Endothelial cell of umbilical vein (primary cell): Measurements from ENCODE around the gene TREX2. TPM values are rescaled to one million over a fixed set of nuclear protein-coding genes. Genes with fewer than 3 reads are reported as not detected.

Source experiments
- BruUV-seq: library from RNA; stranded (reverse); fragments of 400-500 nt; replicated peaks from 2 replicates; lab custom pipeline; 2021; lab: Mats Ljungman, UMichigan
- CTCF ChIA-PET: fragments of 300-600, 350-600 bp; sonication (Branson Sonifier 250); formaldehyde crosslinking; loops from one replicate; lab custom pipeline; 2021; ENCODE audit warnings: antibody characterized with exemption, inconsistent platforms; lab: Charles Lee
- POLR2A ChIA-PET: fragments of 300-600, 350-600 bp; sonication (Branson Sonifier 250); formaldehyde crosslinking; loops from one replicate; lab custom pipeline; 2021; ENCODE audit warnings: antibody characterized with exemption, inconsistent platforms; lab: Charles Lee
- DNase-seq: peaks from one replicate; pipeline ENCODE4 v3.0.0-alpha.2; 2011; ENCODE audit warnings: low read depth, low spot score
- FAIRE-seq: peaks from 2 replicates; lab custom pipeline; 2011; peaks lifted over from hg19 to GRCh38; lab: Jason Lieb, UNC
- H2AFZ ChIP-seq: 2 replicates; pipeline ENCODE4 v1.6.0; 2012; ENCODE audit warnings: low read depth, low read length, control low read depth, inconsistent platforms
- H3K27ac ChIP-seq: 2 replicates; pipeline ENCODE4 v1.5.1; 2011; ENCODE audit warnings: low read depth, mild to moderate bottlenecking, control low read depth, low read length, moderate library complexity; ENCODE audit not compliant: insufficient read depth
- H3K27me3 ChIP-seq, 2 experiments: 2 replicates each; pipeline versions ENCODE4 v1.6.0 to v1.6.1; 2011; ENCODE audit warnings: low read length in 2 of 2, mixed read lengths in 1 of 2; ENCODE audit not compliant: control insufficient read depth in 2 of 2, insufficient read depth in 2 of 2
- H3K36me3 ChIP-seq, 2 experiments: 2 replicates in 1 of 2; 3 replicates in 1 of 2; pipeline ENCODE4 v1.5.1; 2011; ENCODE audit warnings: low read length in 2 of 2, mild to moderate bottlenecking in 1 of 2, moderate library complexity in 1 of 2; ENCODE audit not compliant: control insufficient read depth in 2 of 2, insufficient read depth in 2 of 2; ENCODE audit errors: extremely low read depth in 1 of 2
- H3K4me1 ChIP-seq: 3 replicates; pipeline ENCODE4 v1.5.1; 2011; ENCODE audit warnings: mild to moderate bottlenecking, low read length; ENCODE audit not compliant: control insufficient read depth, insufficient read depth; ENCODE audit errors: extremely low read depth
- H3K4me2 ChIP-seq: 2 replicates; pipeline ENCODE4 v1.6.1; 2011; ENCODE audit warnings: low read length, control low read depth, mixed read lengths; ENCODE audit not compliant: insufficient read depth
- H3K4me3 ChIP-seq, 3 experiments: fragments of 200-600 bp in 1 of 3; sonication (generic), shearing (Covaris generic) in 1 of 3; replicated peaks in 1 of 3; 2 replicates each; pipeline ENCODE4 v1.5.1; 2011 to 2016; ENCODE audit warnings: control low read depth in 3 of 3, low read length in 3 of 3, mild to moderate bottlenecking in 2 of 3, inconsistent platforms in 1 of 3, low read depth in 1 of 3, moderate library complexity in 1 of 3; ENCODE audit not compliant: insufficient read depth in 1 of 3
- H3K79me2 ChIP-seq: 2 replicates; pipeline ENCODE4 v1.6.0; 2012; ENCODE audit warnings: low read length, inconsistent platforms; ENCODE audit not compliant: control insufficient read depth, insufficient read depth
- H3K9ac ChIP-seq: replicated peaks from 2 replicates; pipeline ENCODE3; 2011; ENCODE audit warnings: low read length, control low read depth; ENCODE audit not compliant: insufficient read depth; ENCODE audit errors: extremely low read depth
- H3K9me1 ChIP-seq: replicated peaks from 3 replicates; pipeline ENCODE4 v1.6.0; 2011; ENCODE audit warnings: mild to moderate bottlenecking, low read length; ENCODE audit not compliant: control insufficient read depth, insufficient read depth; ENCODE audit errors: extremely low read depth
- H3K9me3 ChIP-seq: replicated peaks from 2 replicates; pipeline ENCODE4 v1.5.1; 2012; ENCODE audit warnings: low read length, inconsistent platforms; ENCODE audit not compliant: control insufficient read depth, insufficient read depth
- H4K20me1 ChIP-seq: replicated peaks from 2 replicates; pipeline ENCODE3; 2011; ENCODE audit warnings: mild to moderate bottlenecking, low read length; ENCODE audit not compliant: control insufficient read depth, insufficient read depth; ENCODE audit errors: extremely low read depth
- CTCF ChIP-seq, 2 donors: IDR thresholded peaks; 1 replicate in 1 of 2; 2 replicates in 1 of 2; pipeline ENCODE4 v1.5.1; 2011; ENCODE audit warnings: low read length in 2 of 2, mild to moderate bottlenecking in 2 of 2, moderate library complexity in 2 of 2, control low read depth in 1 of 2, inconsistent platforms in 1 of 2, low read depth in 1 of 2; ENCODE audit not compliant: insufficient read depth in 1 of 2; ENCODE audit errors: extremely low read depth in 1 of 2
- EZH2 ChIP-seq: IDR thresholded peaks from 2 replicates; pipeline ENCODE4 v1.6.1; 2012; ENCODE audit warnings: borderline replicate concordance, low read depth, mild to moderate bottlenecking, moderate library complexity, low read length, inconsistent platforms; ENCODE audit not compliant: severe bottlenecking
- JUN ChIP-seq: IDR thresholded peaks from 2 replicates; pipeline ENCODE4 v1.6.1; 2011; ENCODE audit warnings: borderline replicate concordance, low read depth; ENCODE audit not compliant: insufficient read length, insufficient read depth
- MYC ChIP-seq: IDR thresholded peaks from one replicate; pipeline ENCODE4 v1.6.1; 2011; ENCODE audit warnings: mild to moderate bottlenecking, low read depth, low read length
- POLR2AphosphoS5 ChIP-seq: IDR thresholded peaks from 2 replicates; pipeline ENCODE4 v1.6.1; 2012; ENCODE audit warnings: low read depth, mild to moderate bottlenecking, control low read depth, low read length, moderate library complexity; ENCODE audit not compliant: insufficient read depth
- dilution Hi-C: fragments of 300-500 bp; cut with MboI; formaldehyde crosslinking; loops from one replicate; pipeline ENCODE4 v1.15.0; 2019; ENCODE audit warnings: low sequenced_read_pairs; ENCODE audit not compliant: extremely low pct_ligation_motif_present
- intact Hi-C: fragments of 100-400 bp; cut with micrococcal nuclease; formaldehyde crosslinking; loops from one replicate; pipeline ENCODE4 v1.10.0; 2022
- polyA plus RNA-seq, 4 experiments: library from polyadenylated mRNA; depleted of rRNA in 3 of 4; stranded (reverse) in 3 of 4; unstranded in 1 of 4; fragments of >200 nt; gene quantifications; 2 replicates each; pipeline versions ENCODE4 v1.2.1 to v1.2.3, GENCODE V29; 2011 to 2012; ENCODE audit warnings: missing spikeins in 1 of 4
- total RNA-seq: library from RNA; stranded (reverse); gene quantifications from 2 replicates; pipeline ENCODE4 v1.2.3, GENCODE V29; 2021

TREX2 gene
- total and polyA plus RNA-seq, 2 donors (not counting 3 experiments of a cell fraction or from before 2014, with no cell fraction given) = 0.82 to 0.99 TPM

GRCh38 chrX:153426204-153426603 is 19.7 kb downstream of the TREX2 start:
- Histone ChIP-seq H3K79me2 (no peaks in the 10 kb centered on the region), H3K9me3 (no peaks in the 10 kb centered on the region), H3K27me3 (no peaks in the 10 kb centered on the region), H2AFZ (no peak overlapping the region), H3K4me3 (no peak overlapping the region), H4K20me1 (no peaks in the 10 kb centered on the region), H3K4me1 (no peaks in the 10 kb centered on the region), H3K4me2 (no peak overlapping the region), H3K9me1 (no peaks in the 10 kb centered on the region), H3K36me3 (no peaks in the 10 kb centered on the region), H3K27ac (no peak overlapping the region), H3K9ac (no peak overlapping the region)
- CTCF ChIA-PET = no interaction called here
- no TSS peak for BruUV-seq
- no peak for FAIRE-seq
- POLR2A ChIA-PET = no interaction called here
- no peak for DNase-seq
- dilution Hi-C loops (no loop called here), intact Hi-C loops (no loop called here)
- TF ChIP-seq MYC = no peak
- no peak for TF ChIP-seq JUN
- no peak for TF ChIP-seq POLR2AphosphoS5

- DNase-seq = no peak
- H3K4me3 ChIP-seq = no peak overlapping the region
- dilution Hi-C loops = no loop called here
- no peaks in the 10 kb centered on the region for H4K20me1 ChIP-seq
- H3K79me2 ChIP-seq = no peaks in the 10 kb centered on the region
- H3K27ac ChIP-seq = no peak overlapping the region
- no TSS peak for BruUV-seq
- intact Hi-C loops = no loop called here
- CTCF ChIA-PET = interaction anchor here (1.2 kb wide), 1 partner anchor 15 kb away, joined by 3 read pairs; no protein-coding TSS in a partner anchor
- H3K27me3 ChIP-seq = no peaks in the 10 kb centered on the region
- H3K9me3 ChIP-seq = no peaks in the 10 kb centered on the region
- H3K36me3 ChIP-seq = no peaks in the 10 kb centered on the region
- no peak for FAIRE-seq
- no peaks in the 10 kb centered on the region for H3K9me1 ChIP-seq
- H3K4me1 ChIP-seq = no peaks in the 10 kb centered on the region
- TF ChIP-seq CTCF (IDR thresholded peaks at IDR 0.05; ENCODE audit: extremely low read depth in 1 of 2, insufficient read depth in 1 of 2, low read depth in 1 of 2, low read length in 2 of 2) (no peak), EZH2 (no peak), JUN (no peak)
- no peak overlapping the region for H3K4me2 ChIP-seq
- POLR2A ChIA-PET = no interaction called here
- no peak overlapping the region for H2AFZ ChIP-seq
- no peak overlapping the region for H3K9ac ChIP-seq
These were observed 22.2 kb downstream of the TREX2 start for GRCh38 chrX:153423652-153424051.
